Stimulated activated CD8-positive, alpha-beta memory T cell treated with anti-CD3 and anti-CD28 coated beads, Interleukin-4, amount 100 ng/mL, for 24 hours (primary cell): ENCODE data around the gene ADCY1.

Experiments
- DNase-seq: peaks from one replicate; pipeline ENCODE4 v3.0.0-alpha.2; 2020; ENCODE audit warnings: low read depth

The ADCY1 gene

GRCh38 chr7:45677311-45677900, 103.2 kb downstream of the ADCY1 start:
- no peak for DNase-seq

GRCh38 chr7:45679516-45679915, 105.3 kb downstream of the ADCY1 start:
- no peak for DNase-seq

GRCh38 chr7:45680776-45681175, 106.6 kb downstream of the ADCY1 start:
- DNase-seq: no peak

GRCh38 chr7:45681596-45682357, 107.6 kb downstream of the ADCY1 start:
- DNase-seq: no peak

GRCh38 chr7:45682358-45682735, 108.2 kb downstream of the ADCY1 start:
- no peak for DNase-seq

- no peak for DNase-seq
Observed at GRCh38 chr7:45682836-45683555, 108.8 kb downstream of the ADCY1 start.

GRCh38 chr7:45683556-45684148, 109.5 kb downstream of the ADCY1 start:
- no peak for DNase-seq

- no peak for DNase-seq
Observed at GRCh38 chr7:45684910-45685618, 110.9 kb downstream of the ADCY1 start.

GRCh38 chr7:45685619-45686240, 111.6 kb downstream of the ADCY1 start:
- no peak for DNase-seq

GRCh38 chr7:45686441-45687184, 112.4 kb downstream of the ADCY1 start:
- no peak for DNase-seq

GRCh38 chr7:45687185-45687560, 113.0 kb downstream of the ADCY1 start:
- DNase-seq: no peak

GRCh38 chr7:45687721-45688120, 113.6 kb downstream of the ADCY1 start:
- DNase-seq: no peak

- no peak for DNase-seq
Observed at GRCh38 chr7:45688382-45688781, 114.2 kb downstream of the ADCY1 start.

GRCh38 chr7:45689011-45689796, 115.0 kb downstream of the ADCY1 start:
- no peak for DNase-seq

GRCh38 chr7:45689797-45690761, 115.9 kb downstream of the ADCY1 start:
- DNase-seq: no peak

GRCh38 chr7:45690762-45691150, 116.6 kb downstream of the ADCY1 start:
- DNase-seq: no peak

GRCh38 chr7:45691155-45691656, 117.0 kb downstream of the ADCY1 start:
- DNase-seq: no peak

- DNase-seq: no peak
Observed at GRCh38 chr7:45692031-45692430, 117.9 kb downstream of the ADCY1 start.
